HepG2 (cell line): ENCODE measurements around the gene ABHD3. TPM values are rescaled to one million over a fixed set of nuclear protein-coding genes. Genes with fewer than 3 reads are reported as not detected.

Source experiments
- ATAC-seq: fragments of 200-7000 bp; cut with Tn5 transposase; 3 replicates; pipeline ENCODE4 v1.9.1; 2020; ENCODE audit warnings: mild to moderate bottlenecking, moderate library complexity
- BruUV-seq: library from RNA; stranded (reverse); fragments of 400-500 nt; replicated peaks from 2 replicates; lab custom pipeline; 2021; lab: Mats Ljungman, UMichigan
- CTCF ChIA-PET: fragments of 300-600 bp; formaldehyde crosslinking; extraction: SDS; loops from one replicate; lab custom pipeline; 2021; ENCODE audit warnings: low total read pairs, inconsistent platforms, low intra/inter-chr PET ratio; lab: Yijun Ruan, JAX
- POLR2A ChIA-PET: fragments of 350-600 bp; sonication (Branson Sonifier 250); formaldehyde crosslinking; loops from one replicate; lab custom pipeline; 2020; ENCODE audit warnings: antibody characterized with exemption, inconsistent platforms; lab: Yijun Ruan, JAX
- DNase-seq: peaks from one replicate; pipeline ENCODE4 v3.0.0-alpha.2; 2015; ENCODE audit warnings: low spot score
- FAIRE-seq: peaks from 3 replicates; lab custom pipeline; 2011; peaks lifted over from hg19 to GRCh38; lab: Jason Lieb, UNC
- H2AFZ ChIP-seq: one replicate; pipeline ENCODE4 v1.6.1; 2011; ENCODE audit warnings: low read length, inconsistent platforms
- H3K27ac ChIP-seq: fragments of 300-600 bp; 3 replicates; pipeline ENCODE4 v1.8.0; 2011; ENCODE audit warnings: mixed run types, mild to moderate bottlenecking, mixed read lengths, low read length, inconsistent platforms; ENCODE audit not compliant: insufficient read depth; ENCODE audit errors: extremely low read length
- H3K27me3 ChIP-seq, 2 experiments: fragments of 200-600 bp in 1 of 2; 2 replicates in 1 of 2; 3 replicates in 1 of 2; pipeline versions ENCODE4 v1.6.0 to v1.8.0; 2011; ENCODE audit warnings: low read length in 2 of 2, mild to moderate bottlenecking in 2 of 2, moderate library complexity in 2 of 2, inconsistent platforms in 1 of 2; ENCODE audit not compliant: insufficient read depth in 2 of 2, control insufficient read depth in 1 of 2
- H3K36me3 ChIP-seq, 2 experiments: fragments of 200-600 bp in 1 of 2; replicated peaks in 1 of 2; 2 replicates in 1 of 2; 3 replicates in 1 of 2; pipeline versions ENCODE4 v1.5.1 to v1.8.0; 2011; ENCODE audit warnings: low read length in 2 of 2, inconsistent platforms in 1 of 2; ENCODE audit not compliant: insufficient read depth in 2 of 2, control insufficient read depth in 1 of 2
- H3K4me1 ChIP-seq: 2 replicates; pipeline ENCODE4 v1.5.1; 2012; ENCODE audit warnings: low read length, inconsistent platforms; ENCODE audit not compliant: insufficient read depth
- H3K4me2 ChIP-seq: 2 replicates; pipeline ENCODE4 v1.6.0; 2011; ENCODE audit warnings: low read depth, low read length, inconsistent platforms
- H3K4me3 ChIP-seq, 3 experiments: fragments of 200-600 bp in 1 of 3; sonication (generic), shearing (Covaris generic) in 1 of 3; replicated peaks in 1 of 3; 2 replicates each; pipeline ENCODE4 v1.5.1; 2011 to 2016; ENCODE audit warnings: low read length in 3 of 3, inconsistent platforms in 2 of 3, low read depth in 2 of 3, mild to moderate bottlenecking in 2 of 3, control low read depth in 1 of 3, mixed read lengths in 1 of 3; ENCODE audit not compliant: insufficient read depth in 1 of 3
- H3K79me2 ChIP-seq: one replicate; pipeline ENCODE4 v1.6.1; 2011; ENCODE audit warnings: low read length, inconsistent platforms; ENCODE audit not compliant: insufficient read depth
- H3K9ac ChIP-seq: 2 replicates; pipeline ENCODE4 v1.6.0; 2011; ENCODE audit warnings: mild to moderate bottlenecking, low read depth, low read length, inconsistent platforms; ENCODE audit not compliant: insufficient read depth
- H3K9me3 ChIP-seq: 2 replicates; pipeline ENCODE4 v1.5.1; 2012; ENCODE audit warnings: mild to moderate bottlenecking, low read length
- H4K20me1 ChIP-seq: 2 replicates; pipeline ENCODE4 v1.6.0; 2011; ENCODE audit warnings: inconsistent platforms, mild to moderate bottlenecking, low read length, moderate library complexity; ENCODE audit not compliant: insufficient read depth
- CEBPB ChIP-seq: IDR thresholded peaks from 2 replicates; pipeline ENCODE4 v1.6.1; 2011; ENCODE audit warnings: low read depth, low read length, improper control_type of control experiment, borderline replicate concordance
- ELF1 ChIP-seq: sonication (generic); formaldehyde crosslinking; IDR thresholded peaks from 2 replicates; pipeline ENCODE4 v1.4.0; 2020; ENCODE audit warnings: missing genetic modification reagents
- HMG20A ChIP-seq: IDR thresholded peaks from 2 replicates; pipeline ENCODE4 v1.6.1; 2016; ENCODE audit warnings: borderline replicate concordance
- HOXA3 ChIP-seq: sonication (generic); formaldehyde crosslinking; IDR thresholded peaks from 2 replicates; pipeline ENCODE4 v1.5.0; 2020; ENCODE audit warnings: missing genetic modification reagents
- JUND ChIP-seq: sonication (generic); formaldehyde crosslinking; IDR thresholded peaks from 2 replicates; pipeline ENCODE4 v1.8.0; 2022; ENCODE audit warnings: mild to moderate bottlenecking, missing genetic modification reagents
- KAT7 ChIP-seq: IDR thresholded peaks from 2 replicates; pipeline ENCODE4 v1.6.1; 2018; ENCODE audit warnings: borderline replicate concordance, missing compliant biosample characterization
- MIER2 ChIP-seq: IDR thresholded peaks from 2 replicates; pipeline ENCODE4 v1.6.1; 2016; ENCODE audit warnings: missing biosample characterization, missing genetic modification reagents
- TMF1 ChIP-seq: sonication (generic); formaldehyde crosslinking; IDR thresholded peaks from 2 replicates; pipeline ENCODE4 v1.8.1; 2022; ENCODE audit warnings: low read depth, missing genetic modification reagents
- ZNF260 ChIP-seq: sonication (generic); formaldehyde crosslinking; IDR thresholded peaks from 2 replicates; pipeline ENCODE4 v1.4.0; 2020; ENCODE audit warnings: missing genetic modification reagents, low read depth, mild to moderate bottlenecking, borderline replicate concordance
- ZNF274 ChIP-seq: sonication (generic); formaldehyde crosslinking; IDR thresholded peaks from 2 replicates; pipeline ENCODE4 v1.5.1; 2020; ENCODE audit warnings: mild to moderate bottlenecking, missing genetic modification reagents
- ZNF343 ChIP-seq: sonication (generic); formaldehyde crosslinking; IDR thresholded peaks from 2 replicates; pipeline ENCODE4 v1.4.0; 2020; ENCODE audit warnings: mild to moderate bottlenecking, missing genetic modification reagents
- ZNF589 ChIP-seq: sonication (generic); formaldehyde crosslinking; conservative IDR thresholded peaks from 2 replicates; pipeline ENCODE4 v1.8.0; 2022; ENCODE audit warnings: mild to moderate bottlenecking, moderate library complexity, missing genetic modification reagents
- ZNF790 ChIP-seq: sonication (generic); formaldehyde crosslinking; IDR thresholded peaks from 2 replicates; pipeline ENCODE4 v1.8.0; 2022; ENCODE audit warnings: missing genetic modification reagents, mild to moderate bottlenecking, borderline replicate concordance
- WGBS: methylation state at CpG from one replicate; pipeline ENCODE4 v1.1.6; 2017; ENCODE audit warnings: low lambda C conversion rate; 5-methylcytosine and 5-hydroxymethylcytosine counted together
- in situ Hi-C: cut with HindIII; loops from 2 replicates; pipeline ENCODE4 v1.10.0; 2017; ENCODE audit warnings: low pct_unique_long_range_greater_than_20kb; ENCODE audit not compliant: extremely low pct_ligation_motif_present
- intact Hi-C: fragments of 100-400 bp; cut with micrococcal nuclease; formaldehyde crosslinking; loops from one replicate; pipeline ENCODE4 v1.10.0; 2022; ENCODE audit not compliant: unreplicated experiment
- polyA plus RNA-seq, 8 experiments: library from polyadenylated mRNA; depleted of rRNA in 3 of 8; stranded (reverse) in 7 of 8; unstranded in 1 of 8; fragments of >200 nt; fragmentation: Illumina TruSeq in 4 of 8; extraction: Trizol in 4 of 8; gene quantifications; 2 replicates each; pipeline versions ENCODE4 v1.2.1 to v1.2.3, GENCODE V29; 2011 to 2016; ENCODE audit warnings: low read depth in 4 of 8, missing spikeins in 1 of 8, mixed read lengths in 1 of 8; ENCODE audit not compliant: insufficient read depth in 1 of 8
- total RNA-seq, 5 experiments: library from RNA; depleted of rRNA; stranded (reverse); fragments of >200 nt; fragmentation: Illumina TruSeq; extraction: Trizol; gene quantifications; 2 replicates each; pipeline ENCODE4 v1.2.3, GENCODE V29; 2016; ENCODE audit warnings: low read depth in 1 of 5
- TF ChIP-seq, protein P1 (sequence below): sonication (generic); formaldehyde crosslinking; IDR thresholded peaks from 2 replicates; pipeline ENCODE4 v1.4.0; 2020; ENCODE audit warnings: mild to moderate bottlenecking, missing genetic modification reagents
- TF ChIP-seq, protein P2 (sequence below): sonication (generic); formaldehyde crosslinking; IDR thresholded peaks from 2 replicates; pipeline ENCODE4 v1.4.0; 2020; ENCODE audit warnings: missing genetic modification reagents

Gene ABHD3
- total and polyA plus RNA-seq, 2 of the 13 experiments (the other 11 are each of a cell fraction or from before 2014, with no cell fraction given): 32.1 to 40.2 TPM

DNA sequence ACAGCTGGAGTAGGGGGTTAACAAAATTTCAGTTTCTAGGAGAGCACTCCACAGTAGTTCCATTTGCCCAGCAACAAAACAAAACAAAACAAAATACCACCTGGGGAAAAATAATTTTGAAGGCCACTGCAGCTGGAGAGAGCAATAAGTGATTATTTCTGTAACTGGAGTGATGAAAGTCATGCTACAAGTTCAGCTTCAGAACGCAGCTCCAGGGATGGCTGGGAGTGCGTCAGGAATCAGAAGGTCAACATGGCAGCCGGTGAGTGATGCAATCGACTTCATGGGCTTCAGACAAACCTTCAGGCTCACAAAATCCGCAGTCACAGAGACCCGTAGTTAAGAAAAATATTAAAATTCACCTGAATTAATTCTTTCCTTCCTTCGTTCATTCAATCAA lies 41.0 kb downstream of the ABHD3 start:
- in situ Hi-C loops (no loop called here), intact Hi-C loops (no loop called here)
- DNase-seq (no peak), FAIRE-seq (no peak), ATAC-seq (no peak)
- no peak overlapping the region for H3K9ac ChIP-seq
- H3K4me1 ChIP-seq: peaks cover 16% of the 10 kb centered on the region
- WGBS: 98% methylated on average over 7 of the region's 7 CpGs
- BruUV-seq: no TSS peak
- no peaks in the 10 kb centered on the region for H3K9me3 ChIP-seq
- no peaks in the 10 kb centered on the region for H4K20me1 ChIP-seq
- TF ChIP-seq MIER2 (CRISPR knock-in tag) (no peak), ZNF343 (no peak), ZNF589 (CRISPR knock-in tag) (no peak), HOXA3 (CRISPR knock-in tag) (0 out of 2 replicates have a peak, but pooled peaks have one; percentile 20), CEBPB (peak; percentile 41; the same call in 1 of the 2 replicates), HMG20A (CRISPR knock-in tag) (no peak)
- ChIA-PET CTCF (no interaction called here), POLR2A (no interaction called here)
- no peak overlapping the region for H2AFZ ChIP-seq
- H3K79me2 ChIP-seq: no peaks in the 10 kb centered on the region
- no peak overlapping the region for H3K4me2 ChIP-seq
- no peak overlapping the region for H3K4me3 ChIP-seq
- peaks cover 0 to 6% of the 10 kb centered on the region in 2 experiments; a peak in 3 of 5 replicates for H3K36me3 ChIP-seq
- H3K27me3 ChIP-seq: no peaks in the 10 kb centered on the region
- no peak overlapping the region for H3K27ac ChIP-seq

DNA sequence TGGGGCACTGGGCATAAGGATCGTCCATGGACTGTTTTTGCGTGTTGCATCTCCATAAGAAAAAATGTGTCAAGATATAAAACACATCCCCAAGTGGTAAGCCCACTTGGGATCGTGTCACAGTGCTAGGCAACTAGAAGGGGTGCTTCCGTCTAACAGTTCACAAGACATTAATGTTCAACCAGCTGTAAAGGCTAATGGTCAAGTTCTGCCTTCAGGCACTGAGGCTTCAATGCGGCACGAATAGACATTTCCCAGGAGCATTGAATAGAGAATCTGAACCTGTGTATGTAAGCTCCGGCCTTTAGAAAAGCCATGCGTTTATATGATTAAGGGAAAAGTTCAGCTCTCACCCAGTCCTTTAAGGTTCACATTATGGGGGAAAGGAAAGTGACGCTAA lies 42.0 kb downstream of the ABHD3 start:
- H3K9me3 ChIP-seq: no peaks in the 10 kb centered on the region
- H3K79me2 ChIP-seq: no peaks in the 10 kb centered on the region
- ATAC-seq (no peak), DNase-seq (no peak), FAIRE-seq (no peak)
- no peaks in the 10 kb centered on the region for H4K20me1 ChIP-seq
- H3K27me3 ChIP-seq: no peaks in the 10 kb centered on the region
- 95% methylated on average over 9 of the region's 9 CpGs for WGBS
- no peak overlapping the region for H2AFZ ChIP-seq
- intact Hi-C loops (no loop called here), in situ Hi-C loops (no loop called here)
- H3K36me3 ChIP-seq: peaks cover 2 to 6% of the 10 kb centered on the region in 2 experiments; a peak in 4 of 5 replicates
- ChIA-PET POLR2A (no interaction called here), CTCF (no interaction called here)
- no peak overlapping the region for H3K4me3 ChIP-seq
- no peak overlapping the region for H3K27ac ChIP-seq
- no peak overlapping the region for H3K4me2 ChIP-seq
- no TSS peak for BruUV-seq
- peaks cover 16% of the 10 kb centered on the region for H3K4me1 ChIP-seq
- TF ChIP-seq, protein P1, sequence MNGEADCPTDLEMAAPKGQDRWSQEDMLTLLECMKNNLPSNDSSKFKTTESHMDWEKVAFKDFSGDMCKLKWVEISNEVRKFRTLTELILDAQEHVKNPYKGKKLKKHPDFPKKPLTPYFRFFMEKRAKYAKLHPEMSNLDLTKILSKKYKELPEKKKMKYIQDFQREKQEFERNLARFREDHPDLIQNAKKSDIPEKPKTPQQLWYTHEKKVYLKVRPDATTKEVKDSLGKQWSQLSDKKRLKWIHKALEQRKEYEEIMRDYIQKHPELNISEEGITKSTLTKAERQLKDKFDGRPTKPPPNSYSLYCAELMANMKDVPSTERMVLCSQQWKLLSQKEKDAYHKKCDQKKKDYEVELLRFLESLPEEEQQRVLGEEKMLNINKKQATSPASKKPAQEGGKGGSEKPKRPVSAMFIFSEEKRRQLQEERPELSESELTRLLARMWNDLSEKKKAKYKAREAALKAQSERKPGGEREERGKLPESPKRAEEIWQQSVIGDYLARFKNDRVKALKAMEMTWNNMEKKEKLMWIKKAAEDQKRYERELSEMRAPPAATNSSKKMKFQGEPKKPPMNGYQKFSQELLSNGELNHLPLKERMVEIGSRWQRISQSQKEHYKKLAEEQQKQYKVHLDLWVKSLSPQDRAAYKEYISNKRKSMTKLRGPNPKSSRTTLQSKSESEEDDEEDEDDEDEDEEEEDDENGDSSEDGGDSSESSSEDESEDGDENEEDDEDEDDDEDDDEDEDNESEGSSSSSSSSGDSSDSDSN (CRISPR knock-in tag): no peak
- no peak for TF ChIP-seq ZNF260
- no peak for TF ChIP-seq ELF1 (CRISPR knock-in tag)
- TF ChIP-seq ZNF274 (CRISPR knock-in tag): no peak
- TF ChIP-seq ZNF790 (CRISPR knock-in tag): no peak
- no peak for TF ChIP-seq JUND (CRISPR knock-in tag)
- no peak for TF ChIP-seq KAT7
- TF ChIP-seq, protein P2, sequence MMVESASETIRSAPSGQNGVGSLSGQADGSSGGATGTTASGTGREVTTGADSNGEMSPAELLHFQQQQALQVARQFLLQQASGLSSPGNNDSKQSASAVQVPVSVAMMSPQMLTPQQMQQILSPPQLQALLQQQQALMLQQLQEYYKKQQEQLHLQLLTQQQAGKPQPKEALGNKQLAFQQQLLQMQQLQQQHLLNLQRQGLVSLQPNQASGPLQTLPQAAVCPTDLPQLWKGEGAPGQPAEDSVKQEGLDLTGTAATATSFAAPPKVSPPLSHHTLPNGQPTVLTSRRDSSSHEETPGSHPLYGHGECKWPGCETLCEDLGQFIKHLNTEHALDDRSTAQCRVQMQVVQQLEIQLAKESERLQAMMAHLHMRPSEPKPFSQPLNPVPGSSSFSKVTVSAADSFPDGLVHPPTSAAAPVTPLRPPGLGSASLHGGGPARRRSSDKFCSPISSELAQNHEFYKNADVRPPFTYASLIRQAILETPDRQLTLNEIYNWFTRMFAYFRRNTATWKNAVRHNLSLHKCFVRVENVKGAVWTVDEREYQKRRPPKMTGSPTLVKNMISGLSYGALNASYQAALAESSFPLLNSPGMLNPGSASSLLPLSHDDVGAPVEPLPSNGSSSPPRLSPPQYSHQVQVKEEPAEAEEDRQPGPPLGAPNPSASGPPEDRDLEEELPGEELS (CRISPR knock-in tag): no peak
- no peak for TF ChIP-seq TMF1 (CRISPR knock-in tag)
- no peak overlapping the region for H3K9ac ChIP-seq
